Stimulated activated CD8-positive, alpha-beta memory T cell treated with anti-CD3 and anti-CD28 coated beads, Interleukin-7, amount 100 ng/mL, for 48 hours (primary cell): Measurements from ENCODE around the gene XPNPEP2.
"Not testable (repeated sequence)": the region's sequence is repeated elsewhere in the genome, so short reads cannot be mapped to it uniquely, and the experiment has no call there.

Experiments
- DNase-seq, 2 donors: peaks; one replicate each; pipeline ENCODE4 v3.0.0-alpha.2; 2020; ENCODE audit warnings: low read depth in 1 of 2; ENCODE audit errors: extremely low read depth in 1 of 2

Gene XPNPEP2

GRCh38 chrX:129719931-129720530 lies 18.7 kb upstream of the XPNPEP2 start:
- DNase-seq, result no peak

- DNase-seq, result no peak
These were observed 18.0 kb upstream of the XPNPEP2 start for GRCh38 chrX:129720741-129721140.

- DNase-seq, result no peak
These were observed 17.4 kb upstream of the XPNPEP2 start for GRCh38 chrX:129721414-129721813.

GRCh38 chrX:129721870-129722269 lies 16.9 kb upstream of the XPNPEP2 start:
- no peak for DNase-seq

- no peak for DNase-seq
These were observed 15.3 kb upstream of the XPNPEP2 start for GRCh38 chrX:129723511-129723910.

- no peak for DNase-seq
These were observed 14.0 kb upstream of the XPNPEP2 start for GRCh38 chrX:129724754-129725153.

GRCh38 chrX:129726307-129727111 lies 12.3 kb upstream of the XPNPEP2 start:
- no peak for DNase-seq

GRCh38 chrX:129728061-129728460 lies 10.7 kb upstream of the XPNPEP2 start:
- DNase-seq, result no peak

GRCh38 chrX:129731228-129731627 lies 7.6 kb upstream of the XPNPEP2 start:
- no peak for DNase-seq

- DNase-seq, result no peak
These were observed 5.9 kb upstream of the XPNPEP2 start for GRCh38 chrX:129732857-129733256.

GRCh38 chrX:129733335-129733734 lies 5.4 kb upstream of the XPNPEP2 start:
- no peak for DNase-seq

- DNase-seq, result no peak
These were observed 2.3 kb upstream of the XPNPEP2 start for GRCh38 chrX:129736491-129736890.

GRCh38 chrX:129737916-129738315 lies 863 bp upstream of the XPNPEP2 start:
- DNase-seq, result no peak

GRCh38 chrX:129739578-129739977 lies 799 bp downstream of the XPNPEP2 start:
- no peak for DNase-seq

GRCh38 chrX:129741880-129742758 lies 3.3 kb downstream of the XPNPEP2 start:
- DNase-seq, result no peak

- not testable (repeated sequence) for DNase-seq
These were observed 4.0 kb downstream of the XPNPEP2 start for GRCh38 chrX:129742759-129743152.

GRCh38 chrX:129743821-129744220 lies 5.0 kb downstream of the XPNPEP2 start:
- no peak for DNase-seq

- no peak for DNase-seq
These were observed 6.1 kb downstream of the XPNPEP2 start for GRCh38 chrX:129744861-129745321.

GRCh38 chrX:129746557-129747470 lies 8.0 kb downstream of the XPNPEP2 start:
- no peak for DNase-seq

GRCh38 chrX:129747533-129747932 lies 8.8 kb downstream of the XPNPEP2 start:
- no peak for DNase-seq
